ENCODE measurements around the gene WNT10A.

DNA sequence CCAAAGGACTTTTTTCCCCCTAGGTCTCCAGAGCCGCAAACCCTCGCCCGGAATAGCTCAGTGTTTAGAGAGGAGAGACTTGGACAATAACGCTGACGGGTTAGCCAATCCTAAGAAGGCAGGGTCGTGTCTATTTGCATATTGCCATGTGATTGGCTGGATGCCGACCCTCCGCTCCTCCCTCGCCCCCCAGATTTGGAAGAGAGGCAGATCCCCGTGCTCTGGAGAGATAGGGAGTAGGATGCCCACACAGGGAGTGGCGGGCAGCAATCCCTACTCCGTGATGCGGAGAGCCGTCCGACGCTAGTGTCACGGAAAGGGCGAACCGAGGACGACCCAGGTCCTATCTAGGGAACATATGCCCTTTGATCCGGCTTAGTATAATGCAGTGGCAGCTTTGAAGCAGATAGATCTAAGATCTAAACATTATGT, 19.7 kb upstream of the WNT10A start:
- TF ChIP-seq, protein P1, sequence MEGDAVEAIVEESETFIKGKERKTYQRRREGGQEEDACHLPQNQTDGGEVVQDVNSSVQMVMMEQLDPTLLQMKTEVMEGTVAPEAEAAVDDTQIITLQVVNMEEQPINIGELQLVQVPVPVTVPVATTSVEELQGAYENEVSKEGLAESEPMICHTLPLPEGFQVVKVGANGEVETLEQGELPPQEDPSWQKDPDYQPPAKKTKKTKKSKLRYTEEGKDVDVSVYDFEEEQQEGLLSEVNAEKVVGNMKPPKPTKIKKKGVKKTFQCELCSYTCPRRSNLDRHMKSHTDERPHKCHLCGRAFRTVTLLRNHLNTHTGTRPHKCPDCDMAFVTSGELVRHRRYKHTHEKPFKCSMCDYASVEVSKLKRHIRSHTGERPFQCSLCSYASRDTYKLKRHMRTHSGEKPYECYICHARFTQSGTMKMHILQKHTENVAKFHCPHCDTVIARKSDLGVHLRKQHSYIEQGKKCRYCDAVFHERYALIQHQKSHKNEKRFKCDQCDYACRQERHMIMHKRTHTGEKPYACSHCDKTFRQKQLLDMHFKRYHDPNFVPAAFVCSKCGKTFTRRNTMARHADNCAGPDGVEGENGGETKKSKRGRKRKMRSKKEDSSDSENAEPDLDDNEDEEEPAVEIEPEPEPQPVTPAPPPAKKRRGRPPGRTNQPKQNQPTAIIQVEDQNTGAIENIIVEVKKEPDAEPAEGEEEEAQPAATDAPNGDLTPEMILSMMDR (IDR thresholded peaks at IDR 0.05): no peak
- no peak for TF ChIP-seq POLR2A (IDR thresholded peaks at IDR 0.05)

Measured in vagina (tissue), 2 donors.